HAP-1 (cell line): Measurements from ENCODE around the gene CDKAL1.
"Not testable (repeated sequence)": the region's sequence is repeated elsewhere in the genome, so short reads cannot be mapped to it uniquely, and the experiment has no call there.

Experiments
- DNase-seq, 2 experiments: peaks; one replicate each; pipeline ENCODE4 v3.0.0-alpha.2; 2016 to 2020; ENCODE audit warnings: low spot score in 2 of 2
- H3K27me3 ChIP-seq: fragments of 250-450 bp; sonication (Bioruptor Pico); 2 replicates; pipeline ENCODE4 v1.5.1; 2020; ENCODE audit warnings: low read depth, mild to moderate bottlenecking, moderate library complexity
- H3K36me3 ChIP-seq: fragments of 250-450 bp; sonication (Bioruptor Pico); replicated peaks from 2 replicates; pipeline ENCODE4 v1.5.1; 2020; ENCODE audit warnings: mild to moderate bottlenecking
- H3K4me1 ChIP-seq: fragments of 250-450 bp; sonication (Bioruptor Pico); 2 replicates; pipeline ENCODE4 v1.5.1; 2020; ENCODE audit warnings: mild to moderate bottlenecking
- H3K4me3 ChIP-seq: fragments of 250-450 bp; sonication (Bioruptor Pico); 2 replicates; pipeline ENCODE4 v1.5.1; 2020; ENCODE audit warnings: mild to moderate bottlenecking, moderate library complexity
- H3K9me3 ChIP-seq: fragments of 250-450 bp; sonication (Bioruptor Pico); 2 replicates; pipeline ENCODE4 v1.5.1; 2020; ENCODE audit warnings: mild to moderate bottlenecking, moderate library complexity
- in situ Hi-C: fragments of 300-500 bp; cut with MboI; formaldehyde crosslinking; loops from 3 replicates; pipeline ENCODE4 v1.14.3; 2020; ENCODE audit warnings: low sequenced_read_pairs, inconsistent platforms, mixed read lengths

The CDKAL1 gene

GRCh38 chr6:21182589-21182988 is 648.3 kb downstream of the CDKAL1 start:
- no peaks in the 10 kb centered on the region for H3K27me3 ChIP-seq
- in situ Hi-C loops: no loop called here
- H3K9me3 ChIP-seq: no peaks in the 10 kb centered on the region; the same call in 1 of the 2 replicates
- H3K4me1 ChIP-seq: peaks cover 39% of the 10 kb centered on the region
- no peak for DNase-seq
- no peak overlapping the region for H3K4me3 ChIP-seq
- no peaks in the 10 kb centered on the region for H3K36me3 ChIP-seq

- Histone ChIP-seq H3K4me3 (no peak overlapping the region), H3K27me3 (no peaks in the 10 kb centered on the region), H3K9me3 (no peaks in the 10 kb centered on the region), H3K4me1 (peaks cover 44% of the 10 kb centered on the region), H3K36me3 (no peaks in the 10 kb centered on the region)
- peak; percentile 83 to 99 for DNase-seq
- in situ Hi-C loops: no loop called here
These were observed 651.7 kb downstream of the CDKAL1 start for GRCh38 chr6:21185861-21186478.

- no peak for DNase-seq
- Histone ChIP-seq H3K36me3 (no peaks in the 10 kb centered on the region), H3K9me3 (no peaks in the 10 kb centered on the region), H3K27me3 (no peaks in the 10 kb centered on the region), H3K4me1 (peaks cover 44% of the 10 kb centered on the region), H3K4me3 (no peak overlapping the region)
- in situ Hi-C loops: no loop called here
These were observed 652.3 kb downstream of the CDKAL1 start for GRCh38 chr6:21186479-21187055.

- H3K4me1 ChIP-seq: peaks cover 37% of the 10 kb centered on the region
- no peaks in the 10 kb centered on the region for H3K36me3 ChIP-seq
- H3K27me3 ChIP-seq: no peaks in the 10 kb centered on the region
- no peak for DNase-seq
- in situ Hi-C loops: no loop called here
- no peaks in the 10 kb centered on the region for H3K9me3 ChIP-seq
- H3K4me3 ChIP-seq: no peak overlapping the region
These were observed 653.2 kb downstream of the CDKAL1 start for GRCh38 chr6:21187485-21187884.

GRCh38 chr6:21188505-21189223 is 654.4 kb downstream of the CDKAL1 start:
- Histone ChIP-seq H3K4me3 (no peak overlapping the region), H3K27me3 (no peaks in the 10 kb centered on the region), H3K9me3 (no peaks in the 10 kb centered on the region), H3K4me1 (peaks cover 28% of the 10 kb centered on the region), H3K36me3 (no peaks in the 10 kb centered on the region)
- DNase-seq: no peak
- in situ Hi-C loops: no loop called here

GRCh38 chr6:21189759-21190158 is 655.5 kb downstream of the CDKAL1 start:
- Histone ChIP-seq H3K4me1 (peaks cover 28% of the 10 kb centered on the region), H3K4me3 (no peak overlapping the region), H3K9me3 (no peaks in the 10 kb centered on the region), H3K36me3 (no peaks in the 10 kb centered on the region), H3K27me3 (no peaks in the 10 kb centered on the region)
- in situ Hi-C loops: no loop called here
- no peak for DNase-seq

GRCh38 chr6:21190701-21191100 is 656.4 kb downstream of the CDKAL1 start:
- Histone ChIP-seq H3K9me3 (no peaks in the 10 kb centered on the region), H3K36me3 (no peaks in the 10 kb centered on the region), H3K27me3 (no peaks in the 10 kb centered on the region), H3K4me1 (peaks cover 19% of the 10 kb centered on the region), H3K4me3 (no peak overlapping the region)
- no peak for DNase-seq
- in situ Hi-C loops: no loop called here

- Histone ChIP-seq H3K4me3 (no peak overlapping the region), H3K4me1 (peaks cover 3% of the 10 kb centered on the region), H3K27me3 (no peaks in the 10 kb centered on the region), H3K36me3 (no peaks in the 10 kb centered on the region), H3K9me3 (no peaks in the 10 kb centered on the region)
- in situ Hi-C loops: no loop called here
- no peak for DNase-seq
These were observed 659.7 kb downstream of the CDKAL1 start for GRCh38 chr6:21193790-21194475.

- H3K9me3 ChIP-seq, H3K27me3 ChIP-seq, H3K36me3 ChIP-seq, DNase-seq, H3K4me1 ChIP-seq, H3K4me3 ChIP-seq, in situ Hi-C loops: not testable (repeated sequence)
These were observed 661.0 kb downstream of the CDKAL1 start for GRCh38 chr6:21195301-21195700.

- DNase-seq: no peak
- Histone ChIP-seq H3K27me3 (no peaks in the 10 kb centered on the region), H3K4me1 (peaks cover 11% of the 10 kb centered on the region; the same call in 1 of the 2 replicates), H3K4me3 (no peak overlapping the region), H3K36me3 (no peaks in the 10 kb centered on the region), H3K9me3 (no peaks in the 10 kb centered on the region)
- in situ Hi-C loops: no loop called here
These were observed 663.9 kb downstream of the CDKAL1 start for GRCh38 chr6:21198032-21198640.

GRCh38 chr6:21199262-21199661 is 665.0 kb downstream of the CDKAL1 start:
- Histone ChIP-seq H3K36me3 (no peaks in the 10 kb centered on the region), H3K4me1 (peaks cover 11% of the 10 kb centered on the region; the same call in 1 of the 2 replicates), H3K27me3 (no peaks in the 10 kb centered on the region), H3K4me3 (no peak overlapping the region), H3K9me3 (no peaks in the 10 kb centered on the region)
- in situ Hi-C loops: no loop called here
- DNase-seq: no peak

- no peaks in the 10 kb centered on the region for H3K27me3 ChIP-seq
- H3K36me3 ChIP-seq: no peaks in the 10 kb centered on the region
- in situ Hi-C loops: no loop called here
- no peak for DNase-seq
- H3K4me3 ChIP-seq: no peak overlapping the region
- peaks cover 11% of the 10 kb centered on the region; the same call in 1 of the 2 replicates for H3K4me1 ChIP-seq
- no peaks in the 10 kb centered on the region for H3K9me3 ChIP-seq
These were observed 666.0 kb downstream of the CDKAL1 start for GRCh38 chr6:21200134-21200870.

- Histone ChIP-seq H3K36me3 (no peaks in the 10 kb centered on the region), H3K27me3 (no peaks in the 10 kb centered on the region), H3K4me3 (no peak overlapping the region), H3K4me1 (peaks cover 11% of the 10 kb centered on the region; the same call in 1 of the 2 replicates), H3K9me3 (no peaks in the 10 kb centered on the region)
- in situ Hi-C loops: no loop called here
- peak; percentile 29 to 59 for DNase-seq
These were observed 666.9 kb downstream of the CDKAL1 start for GRCh38 chr6:21201187-21201586.
